Activated CD4-positive, CD25-positive, alpha-beta regulatory T cell treated with anti-CD3 and anti-CD28 coated beads, Interleukin-2, amount 50 U/mL, for 16 hours (primary cell): ENCODE results near the gene ASAH2.
"Not testable (repeated sequence)": the region's sequence is repeated elsewhere in the genome, so short reads cannot be mapped to it uniquely, and the experiment has no call there.

Source experiments
- DNase-seq: peaks from one replicate; pipeline ENCODE4 v3.0.0-alpha.2; 2020; ENCODE audit warnings: low read depth, low spot score

The ASAH2 gene

GRCh38 chr10:50251394-50251793 is at the start of gene ASAH2:
TSS of gene ASAH2 (minus strand) at chr10:50251516. CDS start at chr10:50248610, 2,906 bp downstream.
- no peak for DNase-seq

GRCh38 chr10:50299948-50300669 is 48.8 kb upstream of the ASAH2 start:
- DNase-seq, result no peak

- DNase-seq, result no peak
Measured at GRCh38 chr10:50295367-50295766, 44.1 kb upstream of the ASAH2 start.

- no peak for DNase-seq
Measured at GRCh38 chr10:50294582-50294981, 43.3 kb upstream of the ASAH2 start.

GRCh38 chr10:50293513-50294313 is 42.4 kb upstream of the ASAH2 start:
- DNase-seq, result no peak

GRCh38 chr10:50291261-50291850 is 40.0 kb upstream of the ASAH2 start:
- DNase-seq, result no peak

- DNase-seq, result no peak
Measured at GRCh38 chr10:50289196-50289595, 37.9 kb upstream of the ASAH2 start.

- DNase-seq, result no peak
Measured at GRCh38 chr10:50286996-50287803, 35.9 kb upstream of the ASAH2 start.

- no peak for DNase-seq
Measured at GRCh38 chr10:50286517-50286916, 35.2 kb upstream of the ASAH2 start.

GRCh38 chr10:50281967-50282522 is 30.7 kb upstream of the ASAH2 start:
- no peak for DNase-seq

- no peak for DNase-seq
Measured at GRCh38 chr10:50281210-50281966, 30.1 kb upstream of the ASAH2 start.

GRCh38 chr10:50280049-50280841 is 28.9 kb upstream of the ASAH2 start:
- no peak for DNase-seq

- no peak for DNase-seq
Measured at GRCh38 chr10:50279489-50279888, 28.2 kb upstream of the ASAH2 start.

- DNase-seq, result no peak
Measured at GRCh38 chr10:50275650-50276235, 24.4 kb upstream of the ASAH2 start.

- no peak for DNase-seq
Measured at GRCh38 chr10:50272531-50272930, 21.2 kb upstream of the ASAH2 start.

GRCh38 chr10:50271564-50272250 is 20.4 kb upstream of the ASAH2 start:
- DNase-seq, result no peak

GRCh38 chr10:50267877-50268276 is 16.6 kb upstream of the ASAH2 start:
- DNase-seq, result not testable (repeated sequence)

GRCh38 chr10:50262625-50263024 is 11.3 kb upstream of the ASAH2 start:
- not testable (repeated sequence) for DNase-seq

GRCh38 chr10:50260791-50261281 is 9.5 kb upstream of the ASAH2 start:
- DNase-seq, result no peak
